CD1c-positive myeloid dendritic cell (primary cell): ENCODE measurements around the gene KLHL30.

ENCODE experiments used
- DNase-seq: peaks from one replicate; pipeline ENCODE4 v3.0.0-alpha.2; 2016; ENCODE audit errors: extremely low spot score

The KLHL30 gene

GRCh38 chr2:238138331-238139195, at the start of gene KLHL30:
KLHL30 (plus strand) TSS chr2:238138668; CDS start chr2:238140755, 2,087 bp downstream.
- no peak for DNase-seq

- DNase-seq, result no peak
These were observed 47.6 kb upstream of the KLHL30 start for GRCh38 chr2:238090887-238091286.

GRCh38 chr2:238091436-238092060, 46.9 kb upstream of the KLHL30 start:
- no peak for DNase-seq

- DNase-seq, result no peak
These were observed 45.9 kb upstream of the KLHL30 start for GRCh38 chr2:238092486-238093035.

GRCh38 chr2:238093181-238094140, 45.0 kb upstream of the KLHL30 start:
- DNase-seq, result no peak

GRCh38 chr2:238094438-238095022, 43.9 kb upstream of the KLHL30 start:
- no peak for DNase-seq

GRCh38 chr2:238095143-238095542, 43.3 kb upstream of the KLHL30 start:
- DNase-seq, result no peak

GRCh38 chr2:238096311-238097011, 42.0 kb upstream of the KLHL30 start:
- DNase-seq, result no peak

- no peak for DNase-seq
These were observed 41.1 kb upstream of the KLHL30 start for GRCh38 chr2:238097201-238097987.

- peak; percentile 71 for DNase-seq
These were observed 40.2 kb upstream of the KLHL30 start for GRCh38 chr2:238097988-238098871.

- peak; percentile 81 for DNase-seq
These were observed 39.4 kb upstream of the KLHL30 start for GRCh38 chr2:238098901-238099713.

- no peak for DNase-seq
These were observed 38.8 kb upstream of the KLHL30 start for GRCh38 chr2:238099714-238100048.

- peak; percentile 63 for DNase-seq
These were observed 38.2 kb upstream of the KLHL30 start, which contains the start of gene ESPNL for GRCh38 chr2:238100049-238100820. ESPNL (plus strand) TSS chr2:238100340; CDS start chr2:238100420, 80 bp downstream.

GRCh38 chr2:238100821-238101771, 37.4 kb upstream of the KLHL30 start:
- DNase-seq, result no peak

- no peak for DNase-seq
These were observed 36.3 kb upstream of the KLHL30 start for GRCh38 chr2:238101891-238102841.
